Karpas-422 (cell line): ENCODE measurements around the gene NECTIN1. TPM values are rescaled to one million over a fixed set of nuclear protein-coding genes. Genes with fewer than 3 reads are reported as not detected.

Experiments
- DNase-seq: peaks from one replicate; pipeline ENCODE4 v3.0.0-alpha.2; 2015
- H2AFZ ChIP-seq: fragments of 200-600 bp; sonication (generic); 2 replicates; pipeline ENCODE4 v1.6.1; 2014; ENCODE audit warnings: antibody characterized with exemption, low read length, mixed read lengths
- H3K27ac ChIP-seq: fragments of 200-600 bp; sonication (generic); 2 replicates; pipeline ENCODE4 v1.5.1; 2014; ENCODE audit warnings: mild to moderate bottlenecking, low read length, moderate library complexity
- H3K27me3 ChIP-seq: fragments of 200-600 bp; sonication (generic); 2 replicates; pipeline ENCODE4 v1.6.1; 2014; ENCODE audit warnings: low read length, mixed read lengths
- H3K36me3 ChIP-seq: fragments of 200-600 bp; sonication (generic); 2 replicates; pipeline ENCODE4 v1.6.1; 2014; ENCODE audit warnings: low read length, mixed read lengths; ENCODE audit not compliant: insufficient read depth
- H3K4me1 ChIP-seq: fragments of 200-600 bp; sonication (generic); 2 replicates; pipeline ENCODE4 v1.6.1; 2014; ENCODE audit warnings: mild to moderate bottlenecking, low read length, mixed read lengths
- H3K4me2 ChIP-seq: fragments of 200-600 bp; sonication (generic); 2 replicates; pipeline ENCODE4 v1.6.1; 2014; ENCODE audit warnings: low read length, low read depth, mild to moderate bottlenecking; ENCODE audit not compliant: poor library complexity, severe bottlenecking
- H3K4me3 ChIP-seq: fragments of 200-600 bp; sonication (generic); 2 replicates; pipeline ENCODE4 v1.5.1; 2014; ENCODE audit warnings: mild to moderate bottlenecking, antibody characterized with exemption, low read length, mixed read lengths
- H3K79me2 ChIP-seq: fragments of 200-600 bp; sonication (generic); 2 replicates; pipeline ENCODE4 v1.6.1; 2014; ENCODE audit warnings: mild to moderate bottlenecking, low read length, mixed read lengths
- H3K9ac ChIP-seq: fragments of 200-600 bp; sonication (generic); 2 replicates; pipeline ENCODE4 v1.6.0; 2014; ENCODE audit warnings: low read length
- H3K9me2 ChIP-seq: fragments of 200-600 bp; sonication (generic), shearing (Covaris generic); replicated peaks from 2 replicates; pipeline ENCODE4 v1.6.0; 2014; ENCODE audit warnings: mild to moderate bottlenecking, low read length, moderate library complexity; ENCODE audit not compliant: insufficient read depth
- H3K9me3 ChIP-seq: fragments of 300-700, 200-600 bp; sonication (generic); 2 replicates; pipeline ENCODE4 v1.6.1; 2014; ENCODE audit warnings: low read length, mixed read lengths
- H4K20me1 ChIP-seq: fragments of 200-600 bp; sonication (generic); 2 replicates; pipeline ENCODE4 v1.6.1; 2014; ENCODE audit warnings: mild to moderate bottlenecking, antibody characterized with exemption, low read length, low read depth; ENCODE audit not compliant: insufficient read depth
- total RNA-seq: library from RNA; depleted of rRNA; stranded (reverse); fragments of >200 nt; shearing (Covaris generic); gene quantifications from 2 replicates; pipeline ENCODE4 v1.2.3, GENCODE V29; 2014; ENCODE audit warnings: low replicate concordance

Gene NECTIN1
- total RNA-seq, 1 experiment from 2014 or later, result not detected

DNA sequence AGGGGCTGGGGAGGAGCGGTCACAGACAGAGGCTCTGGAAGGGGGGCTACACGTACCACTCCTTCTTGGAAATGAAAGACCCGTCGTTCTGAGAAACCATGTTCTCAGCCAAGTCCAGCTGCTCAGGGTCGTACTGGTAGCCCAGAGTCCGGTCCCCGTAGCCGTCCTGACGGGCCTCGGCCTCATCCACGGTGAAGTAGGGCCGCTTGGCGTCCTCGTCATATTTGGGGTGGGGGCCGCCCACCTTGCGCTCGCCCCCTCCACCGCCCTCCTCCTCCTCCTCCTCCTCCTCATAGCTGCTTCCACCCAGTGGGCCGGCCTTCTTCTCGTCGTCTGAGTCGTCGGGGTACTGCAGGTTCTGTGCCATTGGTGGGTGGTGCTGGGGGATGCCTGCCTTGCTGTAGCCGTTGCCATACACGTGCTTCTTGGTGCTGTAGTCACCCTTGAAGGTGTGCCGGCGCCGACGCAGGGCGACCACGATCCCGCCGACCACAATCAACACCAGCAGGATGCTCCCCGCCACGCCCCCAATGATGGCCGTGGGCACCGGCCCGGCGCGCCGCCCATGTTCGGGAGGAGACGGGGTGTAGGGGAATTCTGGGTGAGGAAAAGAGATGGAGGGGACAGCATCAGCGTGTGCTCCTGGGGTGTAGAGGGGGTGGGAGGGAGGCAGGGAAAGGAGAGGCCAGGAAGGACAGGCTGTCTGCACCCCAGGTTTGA lies 64.1 kb downstream of the NECTIN1 start:
- Histone ChIP-seq H4K20me1 (no peaks in the 10 kb centered on the region), H3K4me1 (no peaks in the 10 kb centered on the region), H3K4me2 (no peak overlapping the region), H3K4me3 (no peak overlapping the region), H3K79me2 (no peaks in the 10 kb centered on the region), H3K9me2 (no peaks in the 10 kb centered on the region), H3K36me3 (no peaks in the 10 kb centered on the region), H3K9ac (no peak overlapping the region), H2AFZ (no peak overlapping the region), H3K27me3 (no peaks in the 10 kb centered on the region), H3K27ac (no peak overlapping the region), H3K9me3 (no peaks in the 10 kb centered on the region)
- DNase-seq, result no peak

DNA sequence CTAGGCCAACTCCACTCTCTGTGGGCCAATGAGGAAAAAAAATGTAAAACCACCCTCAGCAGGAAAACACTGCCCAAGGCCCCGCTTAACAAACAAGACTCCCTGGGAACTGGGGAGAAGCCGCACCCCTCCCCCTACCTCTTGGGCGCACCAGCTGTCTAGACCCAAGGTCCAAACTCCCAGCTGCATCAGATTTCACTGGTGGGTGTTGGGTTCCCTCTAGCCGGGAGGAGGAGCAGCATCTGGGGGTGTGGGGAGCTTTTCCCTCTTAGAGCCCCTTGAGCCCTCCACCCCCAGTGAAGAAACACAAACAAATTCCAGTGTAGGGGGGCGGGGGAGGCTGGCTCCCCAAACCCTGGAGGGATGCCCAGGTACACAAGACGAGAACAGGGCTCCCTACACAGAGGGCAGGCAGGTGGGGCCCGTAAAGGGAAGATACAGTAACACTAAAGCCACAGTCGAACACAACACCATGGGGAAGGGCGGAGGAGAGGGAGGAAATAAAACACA lies 64.9 kb downstream of the NECTIN1 start:
- no peak for DNase-seq
- Histone ChIP-seq H3K9me2 (no peaks in the 10 kb centered on the region), H3K4me1 (no peaks in the 10 kb centered on the region), H3K27ac (no peak overlapping the region), H4K20me1 (no peaks in the 10 kb centered on the region), H3K9me3 (no peaks in the 10 kb centered on the region), H3K27me3 (no peaks in the 10 kb centered on the region), H3K4me2 (no peak overlapping the region), H3K79me2 (no peaks in the 10 kb centered on the region), H3K36me3 (no peaks in the 10 kb centered on the region), H2AFZ (no peak overlapping the region), H3K4me3 (no peak overlapping the region), H3K9ac (no peak overlapping the region)

DNA sequence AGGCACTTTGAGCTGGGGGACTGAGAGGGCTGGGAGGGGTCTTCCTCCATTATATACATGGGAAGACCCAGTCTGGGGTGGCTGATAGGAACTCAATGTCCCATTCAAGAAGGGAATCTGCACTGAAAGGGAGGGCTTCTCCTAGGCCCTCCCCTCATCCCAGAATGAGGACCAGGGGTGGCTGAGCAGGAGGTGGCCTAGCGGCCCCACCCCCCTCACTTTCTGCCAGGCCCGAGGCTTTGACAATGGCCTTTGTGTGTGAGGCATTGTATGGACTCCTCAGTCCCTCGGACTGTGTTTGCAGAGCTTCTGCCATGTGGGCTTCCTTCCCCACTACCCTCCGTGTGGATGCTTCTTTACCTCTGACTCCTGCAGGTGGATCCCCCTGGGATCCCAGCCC lies 65.7 kb downstream of the NECTIN1 start:
- Histone ChIP-seq H3K27me3 (no peaks in the 10 kb centered on the region), H3K27ac (no peak overlapping the region), H3K9ac (no peak overlapping the region), H3K36me3 (no peaks in the 10 kb centered on the region), H3K4me2 (no peak overlapping the region), H3K9me2 (no peaks in the 10 kb centered on the region), H3K4me3 (no peak overlapping the region), H3K79me2 (no peaks in the 10 kb centered on the region), H3K9me3 (no peaks in the 10 kb centered on the region), H3K4me1 (no peaks in the 10 kb centered on the region), H2AFZ (no peak overlapping the region), H4K20me1 (no peaks in the 10 kb centered on the region)
- no peak for DNase-seq

DNA sequence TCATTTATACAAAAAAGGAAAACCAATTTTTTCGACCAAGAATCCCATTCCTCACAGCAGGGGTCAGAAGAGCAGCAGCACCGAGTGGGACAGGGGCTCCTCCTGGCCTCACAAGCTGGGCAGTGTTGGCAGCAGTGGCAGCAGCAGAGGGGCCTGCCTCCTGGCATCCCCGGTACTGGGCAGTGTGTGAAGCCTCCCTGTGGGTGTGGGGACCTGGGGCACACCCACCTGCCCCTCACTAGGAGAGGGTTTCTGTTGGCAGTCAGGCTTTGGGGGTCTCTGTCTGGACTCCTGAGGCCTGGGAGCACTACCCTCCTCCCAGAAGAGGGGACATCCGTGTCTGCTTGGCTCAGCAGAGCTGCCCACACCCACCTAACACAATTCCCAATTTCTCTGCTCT lies 67.8 kb downstream of the NECTIN1 start:
- Histone ChIP-seq H3K4me3 (no peak overlapping the region), H3K27ac (no peak overlapping the region), H3K9me2 (no peaks in the 10 kb centered on the region), H3K9me3 (no peaks in the 10 kb centered on the region), H3K79me2 (no peaks in the 10 kb centered on the region), H3K36me3 (no peaks in the 10 kb centered on the region), H2AFZ (no peak overlapping the region), H3K4me1 (no peaks in the 10 kb centered on the region), H3K27me3 (no peaks in the 10 kb centered on the region), H3K4me2 (no peak overlapping the region), H3K9ac (no peak overlapping the region), H4K20me1 (no peaks in the 10 kb centered on the region)
- no peak for DNase-seq

DNA sequence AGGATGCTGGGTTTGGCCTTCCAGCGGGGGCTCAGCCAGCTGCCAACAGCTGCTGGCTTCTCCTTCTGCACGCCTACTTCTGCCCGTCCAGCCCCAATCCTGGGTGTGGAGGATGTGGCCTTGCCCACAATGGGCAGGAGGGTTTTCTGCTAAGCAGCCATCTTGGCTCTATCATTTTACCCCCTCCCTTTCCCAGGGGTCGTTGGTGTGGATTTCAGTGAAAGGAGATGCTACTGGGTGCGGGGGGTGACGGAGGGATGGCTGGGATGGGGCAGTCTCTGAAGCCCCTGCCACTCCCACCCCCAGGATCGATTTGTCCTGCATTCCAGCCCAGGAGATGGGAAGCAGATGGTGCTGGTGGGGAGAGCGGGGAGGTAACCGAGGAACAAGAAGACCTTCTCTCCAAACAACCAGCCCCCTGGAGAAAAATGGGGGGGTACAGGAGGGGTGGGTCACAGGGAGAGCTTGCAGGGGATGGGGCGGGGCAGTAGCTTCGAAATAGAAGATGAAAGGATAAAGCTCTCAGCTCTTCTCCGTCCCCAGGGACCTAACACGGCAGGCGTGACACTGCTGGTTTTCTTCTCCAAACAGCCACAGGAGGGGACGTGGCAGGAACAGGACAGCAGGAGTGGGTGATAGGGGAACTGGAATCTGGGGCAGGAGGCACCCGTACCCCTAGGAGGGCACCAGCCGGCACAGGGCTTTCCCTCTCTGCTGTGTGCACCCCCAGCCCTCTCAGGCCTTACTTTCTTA lies 68.9 kb downstream of the NECTIN1 start:
- no peaks in the 10 kb centered on the region for H3K79me2 ChIP-seq
- H3K4me3 ChIP-seq, result no peak overlapping the region
- DNase-seq, result no peak
- H2AFZ ChIP-seq, result no peak overlapping the region
- no peaks in the 10 kb centered on the region for H3K36me3 ChIP-seq
- H4K20me1 ChIP-seq, result no peaks in the 10 kb centered on the region
- H3K27me3 ChIP-seq, result no peaks in the 10 kb centered on the region
- no peaks in the 10 kb centered on the region for H3K9me3 ChIP-seq
- no peaks in the 10 kb centered on the region for H3K4me1 ChIP-seq
- no peak overlapping the region for H3K27ac ChIP-seq
- H3K9me2 ChIP-seq, result no peaks in the 10 kb centered on the region
- no peak overlapping the region for H3K4me2 ChIP-seq
- no peak overlapping the region for H3K9ac ChIP-seq

DNA sequence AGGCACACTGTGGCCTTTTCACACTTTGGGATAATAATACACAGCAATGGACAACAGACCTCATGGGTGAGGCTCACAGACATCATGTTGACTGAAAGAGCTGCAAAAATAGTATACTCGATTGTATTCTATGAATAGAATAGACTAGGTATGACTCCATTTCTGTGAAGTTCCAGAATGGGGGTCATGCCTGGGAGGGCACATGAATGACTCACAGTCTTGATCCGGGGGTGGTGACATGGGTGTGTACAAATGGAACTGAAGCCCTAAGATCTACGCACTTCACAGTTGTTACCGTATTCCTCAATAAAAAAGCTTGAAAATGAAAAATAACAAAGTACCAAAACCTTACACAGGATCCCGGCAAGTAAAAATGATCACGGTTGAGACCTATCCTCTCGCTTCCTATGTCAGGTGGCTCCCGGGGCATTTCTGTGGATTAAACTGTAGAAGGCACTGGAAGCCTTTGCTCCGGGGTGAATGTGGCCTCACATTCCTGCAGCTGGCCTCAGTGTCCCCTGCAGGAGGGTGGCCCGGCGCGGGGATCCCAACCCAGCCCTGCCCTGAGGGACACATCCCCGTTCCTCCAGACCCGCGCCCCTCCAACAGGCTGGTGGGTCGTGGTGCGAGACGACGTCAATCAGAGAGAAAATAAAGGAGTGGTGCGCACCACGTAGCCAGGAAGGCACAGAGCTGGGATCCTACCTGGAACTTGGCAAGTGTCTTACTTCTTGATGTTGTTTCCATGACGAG lies 75.9 kb downstream of the NECTIN1 start:
- Histone ChIP-seq H3K4me1 (no peaks in the 10 kb centered on the region), H3K9ac (no peak overlapping the region), H4K20me1 (no peaks in the 10 kb centered on the region), H3K9me2 (no peaks in the 10 kb centered on the region), H2AFZ (no peak overlapping the region), H3K79me2 (no peaks in the 10 kb centered on the region), H3K36me3 (no peaks in the 10 kb centered on the region), H3K27ac (no peak overlapping the region), H3K27me3 (no peaks in the 10 kb centered on the region), H3K9me3 (no peaks in the 10 kb centered on the region), H3K4me2 (no peak overlapping the region), H3K4me3 (no peak overlapping the region)
- no peak for DNase-seq

DNA sequence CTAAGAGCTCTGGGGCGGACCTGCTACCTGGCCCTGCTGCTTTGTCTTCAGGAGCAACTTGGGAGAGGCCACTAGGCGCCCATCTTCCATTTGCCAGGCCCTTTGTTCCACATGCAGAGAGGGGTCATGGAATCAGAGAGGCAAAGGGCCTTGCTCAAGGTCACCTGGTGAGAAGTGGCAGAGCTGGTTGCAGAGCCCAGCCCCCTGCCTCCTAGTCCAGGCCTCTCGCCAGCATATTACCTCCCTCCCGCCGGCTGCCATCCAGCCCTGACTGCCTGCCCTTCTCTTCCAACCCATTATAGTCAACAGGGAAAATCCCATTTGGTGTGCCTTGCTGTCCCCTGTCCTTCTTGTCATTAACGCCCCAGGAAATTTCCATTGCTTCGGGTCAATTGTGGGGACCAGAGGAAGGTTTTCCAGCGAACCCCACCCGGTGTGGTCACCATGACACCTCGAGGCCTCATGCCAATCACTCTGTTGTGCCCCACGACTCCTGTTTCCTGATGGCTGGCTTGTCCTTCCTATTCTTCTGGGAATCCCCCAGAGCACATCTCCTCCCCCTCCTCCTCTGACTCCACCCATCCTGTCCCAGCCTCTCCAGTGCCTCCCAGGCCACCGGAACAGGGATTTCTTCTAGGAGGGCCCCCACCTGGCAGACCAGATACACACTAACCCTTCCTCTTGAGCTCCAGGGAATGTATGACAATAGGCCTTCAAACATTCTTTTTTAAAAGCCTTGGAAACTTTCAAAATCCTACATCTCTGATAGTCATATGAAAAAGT lies 77.0 kb downstream of the NECTIN1 start:
- Histone ChIP-seq H3K36me3 (no peaks in the 10 kb centered on the region), H3K4me3 (no peak overlapping the region), H4K20me1 (no peaks in the 10 kb centered on the region), H3K9me3 (no peaks in the 10 kb centered on the region), H3K27me3 (no peaks in the 10 kb centered on the region), H3K27ac (no peak overlapping the region), H2AFZ (no peak overlapping the region), H3K9me2 (no peaks in the 10 kb centered on the region), H3K9ac (no peak overlapping the region), H3K4me1 (no peaks in the 10 kb centered on the region), H3K4me2 (no peak overlapping the region), H3K79me2 (no peaks in the 10 kb centered on the region)
- no peak for DNase-seq
